ENCODE measurements around the gene EVC2.

EVC2 gene

GRCh38 chr4:5711479-5712184 is 3.3 kb upstream of the EVC2 start:
- DNase-seq, result no peak

GRCh38 chr4:5710961-5711478 is 2.7 kb upstream of the EVC2 start, which contains the start of gene EVC:
TSS of gene EVC (plus strand) at chr4:5711201. CDS start at chr4:5711381, 180 bp downstream.
- peak; percentile 24 for DNase-seq

- DNase-seq, result no peak
Measured at GRCh38 chr4:5710065-5710960, 2.0 kb upstream of the EVC2 start.

- DNase-seq, result no peak
Measured at GRCh38 chr4:5709207-5709575, 832 bp upstream of the EVC2 start.

- no peak for DNase-seq
Measured at GRCh38 chr4:5707778-5708448, 446 bp downstream of the EVC2 start.

GRCh38 chr4:5707366-5707765 is 993 bp downstream of the EVC2 start:
- no peak for DNase-seq

GRCh38 chr4:5706486-5707290 is 1.7 kb downstream of the EVC2 start:
- no peak for DNase-seq

- DNase-seq, result no peak
Measured at GRCh38 chr4:5705647-5706320, 2.6 kb downstream of the EVC2 start.

GRCh38 chr4:5704276-5704675 is 4.1 kb downstream of the EVC2 start:
- DNase-seq, result no peak

- no peak for DNase-seq
Measured at GRCh38 chr4:5703831-5704230, 4.5 kb downstream of the EVC2 start.

- no peak for DNase-seq
Measured at GRCh38 chr4:5701971-5702370, 6.4 kb downstream of the EVC2 start.

GRCh38 chr4:5700459-5700858 is 7.9 kb downstream of the EVC2 start:
- no peak for DNase-seq

GRCh38 chr4:5696341-5696740 is 12.0 kb downstream of the EVC2 start:
- no peak for DNase-seq

- no peak for DNase-seq
Measured at GRCh38 chr4:5693871-5694270, 14.5 kb downstream of the EVC2 start.

GRCh38 chr4:5691491-5692132 is 16.7 kb downstream of the EVC2 start:
- DNase-seq, result no peak

- DNase-seq, result no peak
Measured at GRCh38 chr4:5689065-5689464, 19.3 kb downstream of the EVC2 start.

- DNase-seq, result no peak
Measured at GRCh38 chr4:5686338-5686737, 22.0 kb downstream of the EVC2 start.

- DNase-seq, result no peak
Measured at GRCh38 chr4:5685296-5685695, 23.1 kb downstream of the EVC2 start.

- no peak for DNase-seq
Measured at GRCh38 chr4:5683566-5683965, 24.8 kb downstream of the EVC2 start.

GRCh38 chr4:5678977-5679376 is 29.4 kb downstream of the EVC2 start:
- DNase-seq, result no peak

- no peak for DNase-seq
Measured at GRCh38 chr4:5676763-5677162, 31.6 kb downstream of the EVC2 start.

Data from stimulated activated CD4-positive, alpha-beta T cell treated with anti-CD3 and anti-CD28 coated beads, Interleukin-4, amount 100 ng/mL, for 1 hour (primary cell).